Activated CD4-positive, alpha-beta T cell treated with anti-CD3 and anti-CD28 coated beads for 4 hours (primary cell): ENCODE results near the gene CCDC178.
"Not testable (repeated sequence)": the region's sequence is repeated elsewhere in the genome, so short reads cannot be mapped to it uniquely, and the experiment has no call there.

ENCODE experiments used
- DNase-seq, 2 donors: peaks; one replicate each; pipeline ENCODE4 v3.0.0-alpha.2; 2020

Gene CCDC178

GRCh38 chr18:33350256-33350655, 90.3 kb downstream of the CCDC178 start:
- no peak for DNase-seq

DNA sequence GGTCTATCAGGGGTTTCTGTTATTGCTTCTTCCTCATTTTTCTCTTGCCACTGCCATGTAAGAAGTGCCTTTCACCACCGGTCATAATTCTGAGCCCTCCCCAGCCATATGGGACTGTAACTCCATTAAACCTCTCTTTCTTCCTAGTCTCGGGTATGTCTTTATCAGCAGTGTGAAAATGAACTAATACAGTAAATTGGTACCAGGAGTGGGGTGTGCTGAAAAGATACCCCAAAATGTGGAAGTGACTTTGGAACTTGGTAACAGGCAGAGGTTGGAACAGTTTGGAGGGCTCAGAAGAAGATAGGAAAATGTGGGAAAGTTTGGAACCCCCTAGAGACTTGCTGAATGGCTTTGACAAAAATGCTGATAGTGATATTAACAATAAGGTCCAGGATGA, 100.8 kb downstream of the CCDC178 start:
- not testable (repeated sequence) for DNase-seq

GRCh38 chr18:33334781-33335180, 105.7 kb downstream of the CCDC178 start:
- no peak for DNase-seq

- no peak for DNase-seq
Measured at GRCh38 chr18:33330711-33331110, 109.8 kb downstream of the CCDC178 start.

DNA sequence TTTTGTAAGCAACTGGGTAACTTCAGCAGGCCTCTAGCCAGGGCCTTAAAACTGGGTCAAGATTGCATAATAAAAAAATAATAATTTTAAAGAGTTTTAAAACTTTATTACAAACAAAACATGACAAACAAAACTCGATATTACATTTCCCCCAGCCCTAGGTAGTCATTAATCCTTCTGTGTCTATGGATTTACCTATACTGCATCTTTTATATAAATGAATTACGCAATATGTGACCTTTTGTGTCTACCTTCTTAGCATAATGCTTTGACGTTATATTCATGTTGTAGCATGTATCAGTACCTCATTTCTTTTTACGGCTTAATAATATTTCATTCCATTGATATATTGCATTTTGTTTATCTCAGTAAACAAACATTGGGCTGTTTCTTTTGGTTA, 113.5 kb downstream of the CCDC178 start:
- no peak for DNase-seq

GRCh38 chr18:33317640-33318039, 122.9 kb downstream of the CCDC178 start:
- DNase-seq, result no peak

- DNase-seq, result no peak
Measured at GRCh38 chr18:33316146-33316587, 124.4 kb downstream of the CCDC178 start.

GRCh38 chr18:33307520-33307919, 133.0 kb downstream of the CCDC178 start:
- no peak for DNase-seq

DNA sequence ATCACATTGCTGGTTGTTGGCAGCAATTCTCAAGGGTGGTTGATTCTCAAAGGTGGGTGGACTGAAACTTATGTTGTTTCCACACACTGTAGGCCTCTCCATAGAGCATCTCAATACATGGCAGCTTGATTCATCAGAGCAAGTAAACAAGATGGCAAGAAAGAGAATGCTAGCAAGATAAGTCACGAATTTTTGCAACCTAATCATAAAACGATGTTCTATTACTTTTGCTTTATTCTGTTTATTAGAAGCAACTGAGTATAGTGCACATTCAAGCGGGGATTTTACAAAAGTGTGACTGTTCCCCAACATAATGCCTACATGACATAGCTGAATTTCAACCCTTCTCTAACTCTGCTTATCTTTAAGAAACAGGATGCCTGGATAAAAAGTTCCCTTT, 136.2 kb downstream of the CCDC178 start:
- no peak for DNase-seq

GRCh38 chr18:33291539-33291938, 149.0 kb downstream of the CCDC178 start:
- no peak for DNase-seq

GRCh38 chr18:33288082-33288716, 152.3 kb downstream of the CCDC178 start:
- DNase-seq, result no peak

GRCh38 chr18:33282709-33283333, 157.7 kb downstream of the CCDC178 start:
- no peak for DNase-seq

GRCh38 chr18:33282142-33282541, 158.4 kb downstream of the CCDC178 start:
- no peak for DNase-seq

DNA sequence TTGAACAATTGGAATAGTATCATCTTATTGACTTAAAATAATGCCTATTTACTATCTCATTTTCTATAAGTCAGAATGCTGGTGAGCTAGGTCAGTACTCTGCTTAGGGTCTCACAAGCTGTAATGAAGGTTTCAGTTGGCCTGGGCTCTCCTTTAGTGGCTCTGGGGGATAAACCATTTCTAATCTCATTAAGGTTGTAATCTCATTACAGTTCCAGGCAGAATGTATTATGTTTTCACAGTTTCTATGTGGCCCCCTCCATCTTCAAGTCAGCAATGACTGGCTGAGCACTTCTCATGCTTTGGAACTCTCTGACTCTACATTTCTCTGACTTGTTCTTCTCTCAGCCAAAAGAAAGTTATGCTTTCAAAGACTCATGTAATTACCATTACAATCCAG, 163.1 kb downstream of the CCDC178 start:
- DNase-seq, result no peak

DNA sequence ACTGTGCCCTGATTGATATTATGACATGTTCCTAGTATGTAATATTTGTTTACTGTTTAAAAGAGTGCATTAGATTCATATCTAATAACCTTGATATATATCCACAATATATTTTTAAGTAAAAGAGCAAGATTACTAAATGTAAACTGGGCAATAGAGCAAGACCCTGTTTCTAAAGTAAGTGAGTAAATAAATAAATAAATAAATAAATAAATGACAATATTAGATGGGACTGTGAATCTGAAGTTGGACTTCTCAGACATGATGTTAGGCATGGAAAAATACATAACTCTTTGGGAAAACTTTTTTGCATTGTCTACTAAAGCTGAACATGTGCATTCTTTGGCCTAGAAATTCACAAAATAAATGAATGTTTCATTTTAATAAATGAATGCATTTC, 164.7 kb downstream of the CCDC178 start:
- no peak for DNase-seq

DNA sequence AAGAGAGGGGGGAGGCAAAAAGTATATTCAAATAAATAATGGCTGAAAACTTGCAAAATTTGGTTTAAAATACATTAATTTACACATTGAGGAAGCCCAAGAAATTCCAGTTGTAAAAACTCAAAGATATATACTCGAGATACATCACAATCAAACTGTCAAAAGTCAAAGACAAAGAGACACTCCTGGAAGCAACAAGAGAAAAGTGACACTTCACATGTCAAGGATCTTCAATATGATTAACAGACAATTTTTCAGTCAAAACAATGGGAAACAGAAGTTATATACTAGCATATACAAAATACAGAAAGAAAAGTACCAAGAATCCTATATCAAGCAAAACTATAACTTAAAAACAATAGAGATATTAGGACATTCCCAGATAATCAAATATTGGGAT, 170.2 kb downstream of the CCDC178 start:
- DNase-seq, result no peak

- DNase-seq, result no peak
Measured at GRCh38 chr18:33269223-33269622, 171.3 kb downstream of the CCDC178 start.

GRCh38 chr18:33264566-33264965, 176.0 kb downstream of the CCDC178 start:
- DNase-seq, result no peak

GRCh38 chr18:33239298-33239697, 201.2 kb downstream of the CCDC178 start:
- no peak for DNase-seq

DNA sequence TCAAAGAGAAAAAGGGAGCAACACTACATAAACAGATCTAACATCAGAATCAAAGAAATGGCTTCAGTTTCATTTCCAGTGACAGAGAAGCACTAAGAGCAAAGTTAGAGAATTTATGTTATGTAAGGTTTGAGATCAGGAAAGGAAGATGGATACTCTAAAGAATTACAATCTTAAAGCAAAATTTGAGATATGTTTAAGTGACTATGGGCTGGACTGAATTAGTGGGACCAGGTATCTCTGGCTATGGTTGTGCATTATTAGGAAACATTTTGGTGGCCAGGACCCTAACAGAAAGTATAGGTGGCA, 208.2 kb downstream of the CCDC178 start:
- DNase-seq, result no peak

DNA sequence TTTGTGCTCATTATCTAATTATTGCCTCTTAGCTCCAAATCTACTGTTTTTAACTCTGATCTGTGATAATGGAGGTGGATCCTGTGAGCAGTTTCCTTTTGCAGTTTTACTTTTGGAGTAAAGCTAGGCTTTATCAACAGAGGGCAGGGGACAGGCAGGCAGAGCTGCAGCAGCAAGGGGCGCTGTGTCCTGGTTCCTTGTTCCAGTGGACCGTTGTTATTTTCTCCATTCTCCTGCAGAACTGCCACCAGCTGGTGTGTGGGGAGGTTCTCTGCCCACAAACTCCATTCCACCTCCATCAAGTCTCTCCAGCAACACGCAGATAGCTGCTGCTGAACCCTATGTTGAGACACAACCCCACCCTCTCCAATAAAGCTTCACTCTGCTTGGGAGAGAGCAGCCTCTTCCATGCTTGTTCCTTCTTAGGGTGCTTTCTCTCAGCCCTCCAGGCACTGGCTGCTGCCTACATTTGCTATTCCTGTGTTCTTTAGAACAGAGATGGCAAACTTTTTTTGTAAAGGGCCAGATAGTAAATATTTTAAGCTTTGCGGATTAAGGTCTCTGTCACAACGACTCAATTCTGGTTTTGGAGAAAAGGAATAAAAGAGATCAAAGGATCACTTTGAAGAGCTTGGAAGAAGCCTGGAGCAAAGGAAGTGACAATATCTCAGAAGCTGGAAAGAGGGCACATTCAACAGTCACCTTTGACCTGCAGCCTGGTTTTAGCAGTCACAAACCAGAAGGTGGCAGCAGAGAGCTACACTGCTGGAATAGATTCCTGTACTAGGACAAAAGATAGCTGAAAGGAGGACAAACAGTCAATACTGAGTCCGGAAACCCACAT, 208.8 kb downstream of the CCDC178 start:
- DNase-seq, result peak; percentile 11 to 24

DNA sequence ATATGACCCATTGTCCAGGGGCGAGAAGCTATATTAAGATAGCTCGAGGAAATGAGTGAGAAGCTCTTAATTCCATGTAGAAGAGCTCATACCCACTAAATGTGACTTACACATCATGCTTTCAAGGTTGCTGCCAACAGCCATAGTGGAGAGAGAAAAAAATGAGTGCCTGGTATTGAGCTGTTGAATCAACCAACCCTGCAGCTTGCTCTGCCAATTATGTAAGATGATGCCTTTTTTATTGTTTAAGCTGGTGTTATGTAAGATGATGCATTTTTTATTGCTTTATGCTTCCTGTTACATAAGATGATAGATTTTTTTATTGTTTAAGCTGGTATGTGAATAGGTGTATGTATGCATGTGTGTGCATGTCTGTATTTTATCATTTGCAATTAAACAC, 228.2 kb downstream of the CCDC178 start:
- no peak for DNase-seq

- no peak for DNase-seq
Measured at GRCh38 chr18:33210575-33211189, 229.8 kb downstream of the CCDC178 start.

GRCh38 chr18:33205777-33206176, 234.7 kb downstream of the CCDC178 start:
- no peak for DNase-seq
